ENCODE data around the gene CCSAP.

DNA sequence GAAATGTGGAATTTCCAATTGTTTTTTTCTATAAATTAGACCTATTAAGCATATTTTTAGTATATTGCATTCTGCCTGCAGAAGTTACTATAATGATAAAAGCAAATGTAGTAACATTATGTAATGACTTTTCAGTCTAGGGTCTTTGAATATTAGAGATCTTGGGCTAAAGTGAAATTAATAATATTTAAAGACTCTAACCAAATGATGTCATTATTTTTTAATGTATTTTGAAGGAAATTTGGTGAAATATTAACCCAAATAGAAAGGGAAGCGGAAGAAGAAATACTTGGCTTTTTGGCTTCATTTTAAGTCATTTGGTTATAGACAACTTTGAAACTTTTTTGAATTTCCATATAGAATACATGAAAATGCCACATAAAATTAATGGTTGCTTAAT, 45.1 kb downstream of the CCSAP start:
- TF ChIP-seq ZBTB49 (tag by site-specific recombination; IDR thresholded peaks at IDR 0.05; ENCODE audit: low read depth) (no peak), CTCF (tag by site-specific recombination; IDR thresholded peaks at IDR 0.05) (no peak), ZNF362 (tag by site-specific recombination; IDR thresholded peaks at IDR 0.05) (no peak), ZFP41 (tag by site-specific recombination; IDR thresholded peaks at IDR 0.05; ENCODE audit: borderline replicate concordance) (no peak), ZNF174 (tag by site-specific recombination; IDR thresholded peaks at IDR 0.05) (no peak), ZNF521 (tag by site-specific recombination; IDR thresholded peaks at IDR 0.05) (no peak)
